Fibroblast of peridontal ligament (primary cell): ENCODE measurements around the gene HDAC7.
A peak's percentile ranks its signal among the peaks of the same experiment; 100 is the strongest.

Source experiments
- DNase-seq: peaks from one replicate; pipeline ENCODE4 v3.0.0-alpha.2; 2010; ENCODE audit errors: extremely low read depth

The HDAC7 gene

GRCh38 chr12:47778881-47779280, 40.8 kb downstream of the HDAC7 start:
- DNase-seq, result no peak

- DNase-seq, result no peak
Observed at GRCh38 chr12:47777741-47778558, 41.8 kb downstream of the HDAC7 start.

- no peak for DNase-seq
Observed at GRCh38 chr12:47777151-47777550, 42.6 kb downstream of the HDAC7 start.

- peak; percentile 72 for DNase-seq
Observed at GRCh38 chr12:47776471-47777143, 43.1 kb downstream of the HDAC7 start.

- peak; percentile 43 for DNase-seq
Observed at GRCh38 chr12:47775100-47775911, 44.4 kb downstream of the HDAC7 start.

- DNase-seq, result no peak
Observed at GRCh38 chr12:47774663-47775062, 45.0 kb downstream of the HDAC7 start.

GRCh38 chr12:47773858-47774580, 45.7 kb downstream of the HDAC7 start:
- DNase-seq, result no peak

- peak; percentile 23 for DNase-seq
Observed at GRCh38 chr12:47773062-47773857, 46.4 kb downstream of the HDAC7 start, which contains the start of gene SLC48A1. Gene SLC48A1 (plus strand): TSS chr12:47773238. CDS start chr12:47773305, 67 bp downstream.

- no peak for DNase-seq
Observed at GRCh38 chr12:47772738-47773061, 47.0 kb downstream of the HDAC7 start.

GRCh38 chr12:47772094-47772660, 47.5 kb downstream of the HDAC7 start:
- DNase-seq, result no peak

GRCh38 chr12:47771304-47771703, 48.4 kb downstream of the HDAC7 start:
- no peak for DNase-seq

GRCh38 chr12:47770086-47770726, 49.5 kb downstream of the HDAC7 start:
- peak; percentile 60 for DNase-seq

- DNase-seq, result no peak
Observed at GRCh38 chr12:47769234-47770085, 50.2 kb downstream of the HDAC7 start.

- no peak for DNase-seq
Observed at GRCh38 chr12:47768323-47768811, 51.3 kb downstream of the HDAC7 start.

GRCh38 chr12:47767216-47767724, 52.4 kb downstream of the HDAC7 start:
- peak; percentile 45 for DNase-seq

GRCh38 chr12:47766502-47767215, 53.0 kb downstream of the HDAC7 start:
- no peak for DNase-seq

GRCh38 chr12:47763481-47764346, 56.0 kb downstream of the HDAC7 start:
- no peak for DNase-seq
